ENCODE measurements around the gene NEK5. TPM values are rescaled to one million over a fixed set of nuclear protein-coding genes. Genes with fewer than 3 reads are reported as not detected.

NEK5 gene
- total RNA-seq, 2 donors from 2014 or later = 1.2 to 2.3 TPM

DNA sequence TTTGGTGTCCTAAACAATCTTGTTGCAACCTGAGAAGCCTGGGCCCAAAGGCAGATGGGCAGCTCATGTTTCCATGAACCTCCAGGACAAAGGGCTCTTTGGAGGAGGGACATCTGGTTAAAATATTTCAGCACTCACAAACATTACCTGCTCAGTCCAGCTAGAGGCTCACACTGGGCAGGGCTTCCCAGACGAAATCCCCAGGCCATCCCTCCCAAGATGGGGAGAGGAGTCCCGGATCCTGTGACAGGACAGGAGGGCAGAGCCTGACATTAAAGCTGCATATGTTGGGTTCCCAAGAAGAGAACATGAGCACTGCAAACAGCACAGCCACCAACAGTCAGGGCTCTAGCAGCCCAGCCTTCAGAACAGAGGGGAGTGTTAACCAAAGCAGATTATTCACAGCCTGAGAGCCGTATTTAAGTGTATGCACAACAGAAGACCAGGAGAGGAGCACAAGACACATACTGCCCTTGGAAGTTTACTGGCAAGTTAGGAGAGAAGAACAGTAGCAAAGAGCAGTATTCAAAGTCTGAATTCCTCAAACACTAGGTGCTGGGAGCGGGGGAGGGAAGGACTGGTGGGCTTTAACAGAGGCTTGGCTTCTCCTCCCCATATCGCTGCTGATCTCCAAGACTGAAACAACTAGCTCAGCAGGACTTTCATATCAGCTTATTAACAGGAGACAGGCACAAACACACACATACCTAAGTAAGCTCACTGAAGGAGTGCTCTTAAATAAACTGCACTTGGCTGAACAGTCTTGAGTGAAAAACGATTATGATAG is 130.0 kb downstream of the NEK5 start:
- peak overlapping the region; percentile 66 to 74 for H3K27ac ChIP-seq
- WGBS = 30% methylated on average over 6 of the region's 6 CpGs
- peaks cover 17% of the 10 kb centered on the region for H3K4me1 ChIP-seq (replicated peaks)
- intact Hi-C loops (cut with DNase I) = loop anchor here (5.0 kb wide), 1 partner anchor 128 kb away; the partner anchor contains the start of gene NEK5
- no peak for TF ChIP-seq CTCF (IDR thresholded peaks at IDR 0.05)
- TF ChIP-seq POLR2A (IDR thresholded peaks at IDR 0.05) = no peak
- TF ChIP-seq POLR2AphosphoS5 (IDR thresholded peaks at IDR 0.05) = no peak
- H3K36me3 ChIP-seq = no peaks in the 10 kb centered on the region
- no peak for DNase-seq (ENCODE audit: low spot score)
- H3K27me3 ChIP-seq (replicated peaks; ENCODE audit: insufficient read depth) = no peaks in the 10 kb centered on the region
- H3K4me3 ChIP-seq = peak overlapping the region in 1 of 2 donors; percentile 11
- H3K9me3 ChIP-seq = no peaks in the 10 kb centered on the region

GRCh38 chr13:51997641-51998330 is 131.1 kb downstream of the NEK5 start:
- no peak for DNase-seq (ENCODE audit: low spot score)

DNA sequence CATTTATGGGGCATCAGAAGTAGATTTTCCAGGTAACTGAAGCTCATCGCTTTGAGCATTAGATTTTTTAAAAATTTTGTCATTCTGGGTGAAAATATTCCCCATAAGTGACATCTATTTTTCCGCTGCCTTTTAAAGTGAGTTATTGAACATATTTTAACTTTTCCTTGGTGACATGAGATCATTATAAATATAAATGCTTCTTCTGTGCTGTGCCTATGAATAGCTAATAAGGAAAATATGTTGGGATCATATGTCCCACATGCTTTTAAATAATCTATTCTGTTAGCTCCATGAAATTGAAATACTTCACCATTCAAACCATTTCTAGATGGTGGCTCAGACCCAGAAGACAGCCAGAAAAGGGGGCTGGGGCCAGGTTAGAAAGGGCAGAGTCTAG is 131.7 kb downstream of the NEK5 start:
- Histone ChIP-seq H3K4me1 (replicated peaks) (peaks cover 17% of the 10 kb centered on the region), H3K4me3 (no peak overlapping the region), H3K36me3 (no peaks in the 10 kb centered on the region), H3K27ac (no peak overlapping the region), H3K9me3 (no peaks in the 10 kb centered on the region), H3K27me3 (replicated peaks; ENCODE audit: insufficient read depth) (no peaks in the 10 kb centered on the region)
- 95% methylated on average over 2 of the region's 2 CpGs for WGBS
- no peak for DNase-seq (ENCODE audit: low spot score)
- no peak for TF ChIP-seq POLR2A (IDR thresholded peaks at IDR 0.05)
- no peak for TF ChIP-seq POLR2AphosphoS5 (IDR thresholded peaks at IDR 0.05)
- no peak for TF ChIP-seq CTCF (IDR thresholded peaks at IDR 0.05)
- intact Hi-C loops (cut with DNase I) = loop anchor here (5.0 kb wide), 1 partner anchor 130 kb away; the partner anchor contains the start of gene NEK5

More at GRCh38 chr13:51997641-51998330, 131.1 kb downstream of the NEK5 start:
- Histone ChIP-seq H3K4me1 (replicated peaks) (peaks cover 17% of the 10 kb centered on the region), H3K36me3 (no peaks in the 10 kb centered on the region), H3K9me3 (no peaks in the 10 kb centered on the region), H3K4me3 (no peak overlapping the region), H3K27ac (no peak overlapping the region), H3K27me3 (replicated peaks; ENCODE audit: insufficient read depth) (no peaks in the 10 kb centered on the region)
- intact Hi-C loops (cut with DNase I) = loop anchor here (5.0 kb wide), 1 partner anchor 130 kb away; the partner anchor contains the start of gene NEK5
- WGBS = 73% methylated on average over 8 of the region's 8 CpGs
- no peak for TF ChIP-seq POLR2A (IDR thresholded peaks at IDR 0.05)
- no peak for TF ChIP-seq CTCF (IDR thresholded peaks at IDR 0.05)
- TF ChIP-seq POLR2AphosphoS5 (IDR thresholded peaks at IDR 0.05) = no peak

DNA sequence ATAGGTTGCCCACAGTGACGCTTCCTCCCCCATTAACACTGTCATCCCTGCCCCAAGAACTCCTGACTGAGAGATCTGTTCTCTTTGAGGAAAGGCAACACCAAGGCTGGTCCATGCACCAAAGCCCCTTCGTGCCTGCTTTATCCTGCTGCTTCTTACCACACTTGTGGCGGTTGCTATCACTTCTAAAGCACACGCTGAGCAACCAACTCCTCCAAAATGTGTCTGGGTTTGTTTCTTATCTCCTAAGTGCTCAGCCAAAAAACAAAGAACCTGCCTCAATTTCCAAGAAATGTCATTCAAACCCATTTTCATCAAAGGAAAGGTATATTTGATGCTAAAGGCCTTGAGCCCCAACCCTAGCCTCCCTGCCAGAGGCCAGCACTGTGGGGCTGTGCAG is 132.2 kb downstream of the NEK5 start:
- TF ChIP-seq POLR2A (IDR thresholded peaks at IDR 0.05) (no peak), CTCF (IDR thresholded peaks at IDR 0.05) (no peak), POLR2AphosphoS5 (IDR thresholded peaks at IDR 0.05) (no peak)
- Histone ChIP-seq H3K36me3 (no peaks in the 10 kb centered on the region), H3K4me3 (no peak overlapping the region), H3K27ac (peak overlapping the region; percentile 50 to 56), H3K9me3 (no peaks in the 10 kb centered on the region), H3K4me1 (replicated peaks) (peaks cover 17% of the 10 kb centered on the region), H3K27me3 (replicated peaks; ENCODE audit: insufficient read depth) (no peaks in the 10 kb centered on the region)
- 92% methylated on average over 4 of the region's 4 CpGs for WGBS
- intact Hi-C loops (cut with DNase I) = loop anchor here (5.0 kb wide), 1 partner anchor 131 kb away; the partner anchor contains the start of gene NEK5
- no peak for DNase-seq (ENCODE audit: low spot score)

All from prostate gland (tissue), 2 donors.